ENCODE results near the gene APOA5. TPM values are rescaled to one million over a fixed set of nuclear protein-coding genes. Genes with fewer than 3 reads are reported as not detected.
"Not testable (repeated sequence)": the region's sequence is repeated elsewhere in the genome, so short reads cannot be mapped to it uniquely, and the experiment has no call there.

The APOA5 gene
- total RNA-seq, 1 donor from 2014 or later: not detected

GRCh38 chr11:116772443-116773202, 19.1 kb downstream of the APOA5 start, which contains the start of gene BUD13:
TSS of gene BUD13 (minus strand) at chr11:116772987. CDS start at chr11:116772964, 23 bp downstream.
- Histone ChIP-seq H3K9me3 (replicated peaks) (no peaks in the 10 kb centered on the region), H3K27ac (replicated peaks) (peak within 1 kb of the TSS; percentile 94), H3K4me3 (peak within 1 kb of the TSS; percentile 94), H3K36me3 (peaks cover 22% of the 10 kb centered on the region), H3K27me3 (ENCODE audit: low read depth) (no peaks in the 10 kb centered on the region), H3K4me1 (peaks cover 39% of the 10 kb centered on the region)
- DNase-seq: peak; percentile 93
- TF ChIP-seq CTCF (IDR thresholded peaks at IDR 0.05; ENCODE audit: borderline replicate concordance): no peak
- intact Hi-C loops (cut with micrococcal nuclease): no loop called here

GRCh38 chr11:116771935-116772334, 19.7 kb downstream of the APOA5 start:
- H3K36me3 ChIP-seq: peaks cover 18% of the 10 kb centered on the region
- H3K27ac ChIP-seq (replicated peaks): peak overlapping the region; percentile 94
- intact Hi-C loops (cut with micrococcal nuclease): no loop called here
- H3K27me3 ChIP-seq (ENCODE audit: low read depth): no peaks in the 10 kb centered on the region
- DNase-seq: no peak
- TF ChIP-seq CTCF (IDR thresholded peaks at IDR 0.05; ENCODE audit: borderline replicate concordance): no peak
- H3K4me3 ChIP-seq: peak overlapping the region; percentile 94
- H3K4me1 ChIP-seq: peaks cover 39% of the 10 kb centered on the region
- H3K9me3 ChIP-seq (replicated peaks): no peaks in the 10 kb centered on the region

GRCh38 chr11:116762132-116762531, 29.5 kb downstream of the APOA5 start:
- no peaks in the 10 kb centered on the region for H3K27me3 ChIP-seq (ENCODE audit: low read depth)
- H3K36me3 ChIP-seq: peaks cover 83% of the 10 kb centered on the region
- no peak overlapping the region for H3K4me3 ChIP-seq
- H3K9me3 ChIP-seq (replicated peaks): no peaks in the 10 kb centered on the region
- no peaks in the 10 kb centered on the region for H3K4me1 ChIP-seq
- DNase-seq: no peak
- intact Hi-C loops (cut with micrococcal nuclease): no loop called here
- H3K27ac ChIP-seq (replicated peaks): no peak overlapping the region
- TF ChIP-seq CTCF (IDR thresholded peaks at IDR 0.05; ENCODE audit: borderline replicate concordance): no peak

- peaks cover 98% of the 10 kb centered on the region for H3K36me3 ChIP-seq
- intact Hi-C loops (cut with micrococcal nuclease); H3K4me3 ChIP-seq; H3K9me3 ChIP-seq (replicated peaks); DNase-seq; H3K27me3 ChIP-seq (ENCODE audit: low read depth); H3K27ac ChIP-seq (replicated peaks); H3K4me1 ChIP-seq: not testable (repeated sequence)
Observed at GRCh38 chr11:116756044-116756443, 35.6 kb downstream of the APOA5 start.

- Histone ChIP-seq H3K36me3 (peaks cover 94% of the 10 kb centered on the region), H3K27me3 (ENCODE audit: low read depth) (no peaks in the 10 kb centered on the region), H3K27ac (replicated peaks) (no peak overlapping the region), H3K9me3 (replicated peaks) (no peaks in the 10 kb centered on the region), H3K4me1 (no peaks in the 10 kb centered on the region), H3K4me3 (no peak overlapping the region)
- no peak for DNase-seq
- TF ChIP-seq CTCF (IDR thresholded peaks at IDR 0.05; ENCODE audit: borderline replicate concordance): no peak
- intact Hi-C loops (cut with micrococcal nuclease): no loop called here
Observed at GRCh38 chr11:116750070-116750718, 41.5 kb downstream of the APOA5 start.

- H3K27ac ChIP-seq (replicated peaks): no peak overlapping the region
- no peak for DNase-seq
- no peak overlapping the region for H3K4me3 ChIP-seq
- TF ChIP-seq CTCF (IDR thresholded peaks at IDR 0.05; ENCODE audit: borderline replicate concordance): no peak
- H3K4me1 ChIP-seq: no peaks in the 10 kb centered on the region
- intact Hi-C loops (cut with micrococcal nuclease): no loop called here
- no peaks in the 10 kb centered on the region for H3K9me3 ChIP-seq (replicated peaks)
- peaks cover 18% of the 10 kb centered on the region for H3K36me3 ChIP-seq
- no peaks in the 10 kb centered on the region for H3K27me3 ChIP-seq (ENCODE audit: low read depth)
Observed at GRCh38 chr11:116742104-116742503, 49.6 kb downstream of the APOA5 start.

Data from left ventricle myocardium inferior (tissue), 1 donor.